GM23248 (cell line): ENCODE measurements around the gene CLEC16A.

Experiments
- EZH2 ChIP-seq: fragments of 200-600 bp; sonication (generic); IDR thresholded peaks from 2 replicates; pipeline ENCODE4 v1.6.1; 2018; ENCODE audit warnings: antibody characterized with exemption, mild to moderate bottlenecking; ENCODE audit not compliant: insufficient read depth, poor library complexity, severe bottlenecking
- EZH2phosphoT487 ChIP-seq: fragments of 200-600 bp; sonication (generic); IDR thresholded peaks from 2 replicates; pipeline ENCODE4 v1.6.1; 2018; ENCODE audit warnings: antibody characterized with exemption, moderate library complexity, mild to moderate bottlenecking, low read depth; ENCODE audit not compliant: insufficient read depth

DNA sequence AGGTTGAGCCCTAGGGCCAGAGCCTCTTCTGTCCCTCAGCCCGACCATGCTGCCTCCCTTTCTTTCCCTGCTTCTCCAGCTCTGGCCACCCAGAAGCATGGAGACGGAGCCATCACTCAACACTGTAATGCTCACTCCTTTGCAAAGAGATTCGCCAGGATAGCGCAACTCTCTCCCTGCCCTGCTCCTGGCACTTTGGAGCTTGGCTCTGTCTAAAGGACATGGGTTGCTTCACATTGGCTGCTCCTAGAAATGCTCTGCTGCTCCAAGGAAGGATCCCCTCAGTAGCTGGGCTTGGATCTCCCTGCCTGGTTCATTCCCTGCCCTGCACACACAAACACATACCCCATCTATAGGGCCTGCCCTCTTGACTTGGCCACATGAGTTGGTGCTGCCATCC, 76.0 kb downstream of the CLEC16A start:
- no peak for TF ChIP-seq EZH2phosphoT487
- TF ChIP-seq EZH2 = no peak
